Prostate gland (tissue), 2 donors: ENCODE data around the gene NAALADL2.

ENCODE experiments used
- CTCF ChIP-seq, 4 experiments: fragments of 200-600 bp in 2 of 4; fragments of 450-650 bp in 2 of 4; sonication (generic) in 2 of 4; IDR thresholded peaks; 1 replicate in 3 of 4; 2 replicates in 1 of 4; pipeline ENCODE4 v1.5.1; 2016 to 2019; ENCODE audit warnings: antibody characterized with exemption in 4 of 4, mild to moderate bottlenecking in 2 of 4, moderate library complexity in 2 of 4
- POLR2A ChIP-seq: fragments of 450-650 bp; IDR thresholded peaks from one replicate; pipeline ENCODE4 v1.6.1; 2016; ENCODE audit warnings: antibody characterized with exemption, mild to moderate bottlenecking
- POLR2AphosphoS5 ChIP-seq: sonication (generic); formaldehyde crosslinking; IDR thresholded peaks from one replicate; pipeline ENCODE4 v1.6.1; 2017; ENCODE audit warnings: antibody characterized with exemption

GRCh38 chr3:175729466-175729865, 870.3 kb downstream of the NAALADL2 start:
- no peak for TF ChIP-seq POLR2AphosphoS5
- no peak for TF ChIP-seq POLR2A
- no peak for TF ChIP-seq CTCF (IDR thresholded peaks at IDR 0.05)
